Stimulated activated naive CD8-positive, alpha-beta T cell treated with anti-CD3 and anti-CD28 coated beads, Interleukin-15, Interleukin-2, amounts not matched to agents 100 ng/mL and 50 ng/mL, for 24 hours (primary cell): ENCODE data around the gene FAM83F.

ENCODE experiments used
- H3K27ac Mint-ChIP-seq: one replicate; pipeline ENCODE4 v1.8.0; 2021; ENCODE audit warnings: mild to moderate bottlenecking, mixed read lengths
- H3K27me3 Mint-ChIP-seq: one replicate; pipeline ENCODE4 v1.8.0; 2021; ENCODE audit warnings: mixed read lengths
- H3K36me3 Mint-ChIP-seq: one replicate; pipeline ENCODE4 v1.8.0; 2021; ENCODE audit warnings: low read depth, mixed read lengths
- H3K4me1 Mint-ChIP-seq: one replicate; pipeline ENCODE4 v1.8.0; 2021; ENCODE audit warnings: low read depth, mixed read lengths
- H3K4me3 Mint-ChIP-seq: one replicate; pipeline ENCODE4 v1.8.0; 2021; ENCODE audit warnings: mild to moderate bottlenecking, mixed read lengths
- H3K9me3 Mint-ChIP-seq: one replicate; pipeline ENCODE4 v1.8.0; 2021; ENCODE audit warnings: mixed read lengths

The FAM83F gene

GRCh38 chr22:40027191-40028097, 32.7 kb downstream of the FAM83F start:
- no peaks in the 10 kb centered on the region for H3K36me3 Mint-ChIP-seq
- H3K4me1 Mint-ChIP-seq: peaks cover 3% of the 10 kb centered on the region
- H3K9me3 Mint-ChIP-seq: no peaks in the 10 kb centered on the region
- no peaks in the 10 kb centered on the region for H3K27me3 Mint-ChIP-seq
- H3K27ac Mint-ChIP-seq: no peak overlapping the region
- H3K4me3 Mint-ChIP-seq: no peak overlapping the region

GRCh38 chr22:40028098-40028425, 33.3 kb downstream of the FAM83F start:
- H3K27me3 Mint-ChIP-seq: no peaks in the 10 kb centered on the region
- no peak overlapping the region for H3K27ac Mint-ChIP-seq
- H3K4me3 Mint-ChIP-seq: no peak overlapping the region
- H3K9me3 Mint-ChIP-seq: no peaks in the 10 kb centered on the region
- peaks cover 3% of the 10 kb centered on the region for H3K4me1 Mint-ChIP-seq
- no peaks in the 10 kb centered on the region for H3K36me3 Mint-ChIP-seq

GRCh38 chr22:40029189-40029890, 34.6 kb downstream of the FAM83F start:
- H3K36me3 Mint-ChIP-seq: no peaks in the 10 kb centered on the region
- H3K4me1 Mint-ChIP-seq: peaks cover 3% of the 10 kb centered on the region
- H3K4me3 Mint-ChIP-seq: no peak overlapping the region
- no peak overlapping the region for H3K27ac Mint-ChIP-seq
- H3K9me3 Mint-ChIP-seq: no peaks in the 10 kb centered on the region
- no peaks in the 10 kb centered on the region for H3K27me3 Mint-ChIP-seq

GRCh38 chr22:40030026-40030757, 35.4 kb downstream of the FAM83F start:
- Mint-ChIP-seq H3K9me3 (no peaks in the 10 kb centered on the region), H3K27me3 (no peaks in the 10 kb centered on the region), H3K4me3 (no peak overlapping the region), H3K36me3 (no peaks in the 10 kb centered on the region), H3K27ac (no peak overlapping the region), H3K4me1 (no peaks in the 10 kb centered on the region)

- Mint-ChIP-seq H3K9me3 (no peaks in the 10 kb centered on the region), H3K27me3 (no peaks in the 10 kb centered on the region), H3K27ac (no peak overlapping the region), H3K4me1 (no peaks in the 10 kb centered on the region), H3K36me3 (no peaks in the 10 kb centered on the region), H3K4me3 (no peak overlapping the region)
These were observed 36.0 kb downstream of the FAM83F start for GRCh38 chr22:40030758-40031095.

- H3K27ac Mint-ChIP-seq: no peak overlapping the region
These were observed 37.2 kb downstream of the FAM83F start for GRCh38 chr22:40031766-40032470.

GRCh38 chr22:40033586-40034380, 39.0 kb downstream of the FAM83F start:
- no peak overlapping the region for H3K27ac Mint-ChIP-seq

More at GRCh38 chr22:40031766-40032470, 37.2 kb downstream of the FAM83F start:
- Mint-ChIP-seq H3K9me3 (no peaks in the 10 kb centered on the region), H3K27me3 (no peaks in the 10 kb centered on the region), H3K4me1 (no peaks in the 10 kb centered on the region), H3K36me3 (no peaks in the 10 kb centered on the region), H3K4me3 (no peak overlapping the region)

GRCh38 chr22:40035351-40035750, 40.6 kb downstream of the FAM83F start:
- Mint-ChIP-seq H3K36me3 (no peaks in the 10 kb centered on the region), H3K27me3 (no peaks in the 10 kb centered on the region), H3K9me3 (no peaks in the 10 kb centered on the region), H3K4me3 (no peak overlapping the region), H3K4me1 (no peaks in the 10 kb centered on the region), H3K27ac (no peak overlapping the region)

More at GRCh38 chr22:40033586-40034380, 39.0 kb downstream of the FAM83F start:
- Mint-ChIP-seq H3K4me3 (no peak overlapping the region), H3K27me3 (no peaks in the 10 kb centered on the region), H3K36me3 (no peaks in the 10 kb centered on the region), H3K4me1 (no peaks in the 10 kb centered on the region), H3K9me3 (no peaks in the 10 kb centered on the region)

GRCh38 chr22:40036126-40036525, 41.4 kb downstream of the FAM83F start:
- Mint-ChIP-seq H3K27me3 (no peaks in the 10 kb centered on the region), H3K9me3 (no peaks in the 10 kb centered on the region), H3K4me1 (peaks cover 2% of the 10 kb centered on the region), H3K27ac (no peak overlapping the region), H3K36me3 (no peaks in the 10 kb centered on the region), H3K4me3 (no peak overlapping the region)

GRCh38 chr22:40036591-40037225, 42.0 kb downstream of the FAM83F start:
- Mint-ChIP-seq H3K36me3 (no peaks in the 10 kb centered on the region), H3K9me3 (no peaks in the 10 kb centered on the region), H3K4me3 (no peak overlapping the region), H3K4me1 (peaks cover 6% of the 10 kb centered on the region), H3K27ac (no peak overlapping the region), H3K27me3 (no peaks in the 10 kb centered on the region)

- Mint-ChIP-seq H3K4me1 (peaks cover 6% of the 10 kb centered on the region), H3K9me3 (no peaks in the 10 kb centered on the region), H3K4me3 (no peak overlapping the region), H3K27me3 (no peaks in the 10 kb centered on the region), H3K27ac (no peak overlapping the region), H3K36me3 (no peaks in the 10 kb centered on the region)
These were observed 42.6 kb downstream of the FAM83F start for GRCh38 chr22:40037320-40037719.

- H3K27me3 Mint-ChIP-seq: peaks cover 4% of the 10 kb centered on the region
- peaks cover 4% of the 10 kb centered on the region for H3K36me3 Mint-ChIP-seq
- H3K4me3 Mint-ChIP-seq: no peak overlapping the region
- peaks cover 20% of the 10 kb centered on the region for H3K4me1 Mint-ChIP-seq
- no peak overlapping the region for H3K27ac Mint-ChIP-seq
- no peaks in the 10 kb centered on the region for H3K9me3 Mint-ChIP-seq
These were observed 44.8 kb downstream of the FAM83F start for GRCh38 chr22:40039482-40040115.

GRCh38 chr22:40040927-40041326, 46.2 kb downstream of the FAM83F start:
- no peaks in the 10 kb centered on the region for H3K9me3 Mint-ChIP-seq

More at GRCh38 chr22:40040927-40041326, 46.2 kb downstream of the FAM83F start:
- Mint-ChIP-seq H3K4me1 (peaks cover 25% of the 10 kb centered on the region), H3K27ac (no peak overlapping the region), H3K27me3 (peaks cover 4% of the 10 kb centered on the region), H3K36me3 (peaks cover 5% of the 10 kb centered on the region), H3K4me3 (no peak overlapping the region)
